ENCODE results near the gene COX7A1.

- TF ChIP-seq REST (IDR thresholded peaks at IDR 0.05; ENCODE audit: insufficient read depth in 1 of 2, low read depth in 2 of 2, low read length in 2 of 2) (no peak), POLR2AphosphoS5 (IDR thresholded peaks at IDR 0.05; ENCODE audit: low read depth, low read length) (no peak), TAF1 (IDR thresholded peaks at IDR 0.05; ENCODE audit: borderline replicate concordance, insufficient read depth, low read length) (no peak)
Measured at GRCh38 chr19:36136964-36137686, 15.1 kb downstream of the COX7A1 start.
